ENCODE measurements around the gene TPCN1.
A peak's percentile ranks its signal among the peaks of the same experiment; 100 is the strongest.

Gene TPCN1

DNA sequence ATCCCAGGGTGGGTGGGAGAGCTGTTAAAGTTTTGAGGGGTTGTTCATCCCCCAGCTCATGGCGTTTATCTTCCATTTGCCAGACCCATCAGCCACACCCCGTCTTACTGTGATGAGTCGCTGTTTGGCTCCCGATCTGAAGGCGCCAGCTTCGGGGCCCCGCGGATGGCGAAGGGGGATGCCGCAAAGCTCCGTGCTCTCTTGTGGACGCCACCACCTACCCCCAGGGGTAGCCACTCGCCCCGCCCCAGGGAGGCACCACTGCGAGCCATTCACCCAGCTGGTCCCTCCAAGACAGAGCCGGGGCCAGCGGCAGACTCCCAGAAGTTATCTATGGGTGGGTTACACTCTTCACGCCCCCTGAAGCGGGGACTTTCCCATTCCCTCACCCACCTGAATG, 30.0 kb upstream of the TPCN1 start:
- Histone ChIP-seq H3K18ac (ENCODE audit: low read length) (no peak overlapping the region), H3K9ac (ENCODE audit: low read depth, low read length, poor library complexity) (no peak overlapping the region), H3K27me3 (ENCODE audit: control insufficient read depth in 3 of 3, insufficient read depth in 3 of 3, low read depth in 1 of 3, low read length in 3 of 3) (no peaks in the 10 kb centered on the region), H3K4me3 (ENCODE audit: low read length in 2 of 2) (no peak overlapping the region), H3K4me1 (ENCODE audit: control insufficient read depth in 2 of 2, insufficient read depth in 1 of 2, low read depth in 1 of 2, low read length in 2 of 2) (peaks cover 3 to 14% of the 10 kb centered on the region in 2 donors), H3K36me3 (replicated peaks in 1 of 2; ENCODE audit: control insufficient read depth in 2 of 2, insufficient read depth in 2 of 2, low read length in 2 of 2) (peaks cover 15 to 44% of the 10 kb centered on the region in 2 donors), H2AFZ (ENCODE audit: low read length) (peak overlapping the region; percentile 24), H3K14ac (ENCODE audit: low read length) (no peak overlapping the region), H3K79me1 (ENCODE audit: low read depth, low read length) (peaks cover 3% of the 10 kb centered on the region), H3K23ac (ENCODE audit: low read depth, low read length, poor library complexity) (no peak overlapping the region), H2AK5ac (ENCODE audit: low read depth, low read length) (no peak overlapping the region), H2BK5ac (ENCODE audit: low read length) (no peak overlapping the region), H3K9me3 (replicated peaks in 1 of 2; ENCODE audit: control insufficient read depth in 2 of 2, insufficient read depth in 1 of 2, low read depth in 1 of 2, low read length in 2 of 2) (no peaks in the 10 kb centered on the region), H4K8ac (ENCODE audit: low read depth, low read length) (no peak overlapping the region), H4K91ac (ENCODE audit: low read depth, low read length, poor library complexity) (no peak overlapping the region), H2BK15ac (ENCODE audit: low read length) (no peak overlapping the region), H3K4ac (ENCODE audit: low read length) (no peak overlapping the region), H3K4me2 (ENCODE audit: insufficient read depth, low read length, poor library complexity, severe bottlenecking) (no peak overlapping the region), H3K27ac (replicated peaks; ENCODE audit: low read length) (no peak overlapping the region), H2BK120ac (ENCODE audit: low read depth, low read length) (no peak overlapping the region), H2BK12ac (ENCODE audit: low read length) (no peak overlapping the region)
- WGBS, 2 donors (ENCODE audit: extremely low coverage in 2 of 2, insufficient read length in 2 of 2, insufficient replicate concordance in 1 of 2) = no CpG with 5 or more reads among the region's 19 CpGs
- DNase-seq (ENCODE audit: low spot score) = no peak

- Histone ChIP-seq H2BK5ac (ENCODE audit: low read length) (no peak overlapping the region), H2BK12ac (ENCODE audit: low read length) (no peak overlapping the region), H2AK5ac (ENCODE audit: low read depth, low read length) (no peak overlapping the region), H3K4ac (ENCODE audit: low read length) (no peak overlapping the region), H2BK120ac (ENCODE audit: low read depth, low read length) (no peak overlapping the region), H4K91ac (ENCODE audit: low read depth, low read length, poor library complexity) (no peak overlapping the region), H3K9me3 (replicated peaks in 1 of 2; ENCODE audit: control insufficient read depth in 2 of 2, insufficient read depth in 1 of 2, low read depth in 1 of 2, low read length in 2 of 2) (no peaks in the 10 kb centered on the region), H3K23ac (ENCODE audit: low read depth, low read length, poor library complexity) (no peak overlapping the region), H3K18ac (ENCODE audit: low read length) (peak overlapping the region; percentile 19), H3K9ac (ENCODE audit: low read depth, low read length, poor library complexity) (no peak overlapping the region), H2BK15ac (ENCODE audit: low read length) (no peak overlapping the region), H3K36me3 (replicated peaks in 1 of 2; ENCODE audit: control insufficient read depth in 2 of 2, insufficient read depth in 2 of 2, low read length in 2 of 2) (peaks cover 13 to 23% of the 10 kb centered on the region in 2 donors), H3K4me2 (ENCODE audit: insufficient read depth, low read length, poor library complexity, severe bottlenecking) (no peak overlapping the region), H4K8ac (ENCODE audit: low read depth, low read length) (no peak overlapping the region), H2AFZ (ENCODE audit: low read length) (no peak overlapping the region), H3K79me1 (ENCODE audit: low read depth, low read length) (no peaks in the 10 kb centered on the region), H3K4me3 (ENCODE audit: low read length in 2 of 2) (no peak overlapping the region), H3K27ac (replicated peaks; ENCODE audit: low read length) (no peak overlapping the region), H3K4me1 (ENCODE audit: control insufficient read depth in 2 of 2, insufficient read depth in 1 of 2, low read depth in 1 of 2, low read length in 2 of 2) (peaks cover 4 to 9% of the 10 kb centered on the region in 2 donors), H3K27me3 (ENCODE audit: control insufficient read depth in 3 of 3, insufficient read depth in 3 of 3, low read depth in 1 of 3, low read length in 3 of 3) (no peaks in the 10 kb centered on the region), H3K14ac (ENCODE audit: low read length) (no peak overlapping the region)
- no peak for DNase-seq (ENCODE audit: low spot score)
- WGBS, 2 donors (ENCODE audit: extremely low coverage in 2 of 2, insufficient read length in 2 of 2, insufficient replicate concordance in 1 of 2) = no CpG with 5 or more reads among the region's 4 CpGs
Observed at GRCh38 chr12:113194971-113195391, 26.3 kb upstream of the TPCN1 start.

- Histone ChIP-seq H3K18ac (ENCODE audit: low read length) (no peak overlapping the region), H3K14ac (ENCODE audit: low read length) (no peak overlapping the region), H3K4me2 (ENCODE audit: insufficient read depth, low read length, poor library complexity, severe bottlenecking) (no peak overlapping the region), H3K23ac (ENCODE audit: low read depth, low read length, poor library complexity) (no peak overlapping the region), H3K4me3 (ENCODE audit: low read length in 2 of 2) (no peak overlapping the region), H2AFZ (ENCODE audit: low read length) (no peak overlapping the region), H3K4ac (ENCODE audit: low read length) (no peak overlapping the region), H3K36me3 (replicated peaks in 1 of 2; ENCODE audit: control insufficient read depth in 2 of 2, insufficient read depth in 2 of 2, low read length in 2 of 2) (peaks cover 11 to 23% of the 10 kb centered on the region in 2 donors), H2BK5ac (ENCODE audit: low read length) (no peak overlapping the region), H2AK5ac (ENCODE audit: low read depth, low read length) (no peak overlapping the region), H3K4me1 (ENCODE audit: control insufficient read depth in 2 of 2, insufficient read depth in 1 of 2, low read depth in 1 of 2, low read length in 2 of 2) (peaks cover 4 to 9% of the 10 kb centered on the region in 2 donors), H3K9me3 (replicated peaks in 1 of 2; ENCODE audit: control insufficient read depth in 2 of 2, insufficient read depth in 1 of 2, low read depth in 1 of 2, low read length in 2 of 2) (no peaks in the 10 kb centered on the region), H3K9ac (ENCODE audit: low read depth, low read length, poor library complexity) (no peak overlapping the region), H4K8ac (ENCODE audit: low read depth, low read length) (no peak overlapping the region), H3K79me1 (ENCODE audit: low read depth, low read length) (no peaks in the 10 kb centered on the region), H3K27me3 (ENCODE audit: control insufficient read depth in 3 of 3, insufficient read depth in 3 of 3, low read depth in 1 of 3, low read length in 3 of 3) (no peaks in the 10 kb centered on the region), H2BK12ac (ENCODE audit: low read length) (no peak overlapping the region), H3K27ac (replicated peaks; ENCODE audit: low read length) (no peak overlapping the region), H2BK15ac (ENCODE audit: low read length) (no peak overlapping the region), H4K91ac (ENCODE audit: low read depth, low read length, poor library complexity) (no peak overlapping the region), H2BK120ac (ENCODE audit: low read depth, low read length) (no peak overlapping the region)
- WGBS, 2 donors (ENCODE audit: extremely low coverage in 2 of 2, insufficient read length in 2 of 2, insufficient replicate concordance in 1 of 2) = no CpG with 5 or more reads among the region's 13 CpGs
- DNase-seq (ENCODE audit: low spot score) = no peak
Observed at GRCh38 chr12:113195598-113195997, 25.7 kb upstream of the TPCN1 start.

- DNase-seq (ENCODE audit: low spot score) = no peak
Observed at GRCh38 chr12:113196582-113196981, 24.7 kb upstream of the TPCN1 start.

More at GRCh38 chr12:113196582-113196981, 24.7 kb upstream of the TPCN1 start:
- Histone ChIP-seq H3K4me2 (ENCODE audit: insufficient read depth, low read length, poor library complexity, severe bottlenecking) (no peak overlapping the region), H3K4ac (ENCODE audit: low read length) (no peak overlapping the region), H3K4me1 (ENCODE audit: control insufficient read depth in 2 of 2, insufficient read depth in 1 of 2, low read depth in 1 of 2, low read length in 2 of 2) (peaks cover 4 to 9% of the 10 kb centered on the region in 2 donors), H4K91ac (ENCODE audit: low read depth, low read length, poor library complexity) (no peak overlapping the region), H3K4me3 (ENCODE audit: low read length in 2 of 2) (no peak overlapping the region), H3K27me3 (ENCODE audit: control insufficient read depth in 3 of 3, insufficient read depth in 3 of 3, low read depth in 1 of 3, low read length in 3 of 3) (no peaks in the 10 kb centered on the region), H2BK12ac (ENCODE audit: low read length) (no peak overlapping the region), H2BK15ac (ENCODE audit: low read length) (no peak overlapping the region), H3K14ac (ENCODE audit: low read length) (no peak overlapping the region), H4K8ac (ENCODE audit: low read depth, low read length) (no peak overlapping the region), H3K18ac (ENCODE audit: low read length) (no peak overlapping the region), H3K9ac (ENCODE audit: low read depth, low read length, poor library complexity) (no peak overlapping the region), H3K9me3 (replicated peaks in 1 of 2; ENCODE audit: control insufficient read depth in 2 of 2, insufficient read depth in 1 of 2, low read depth in 1 of 2, low read length in 2 of 2) (no peaks in the 10 kb centered on the region), H3K79me1 (ENCODE audit: low read depth, low read length) (no peaks in the 10 kb centered on the region), H2BK5ac (ENCODE audit: low read length) (no peak overlapping the region), H2AFZ (ENCODE audit: low read length) (no peak overlapping the region), H2AK5ac (ENCODE audit: low read depth, low read length) (no peak overlapping the region), H3K27ac (replicated peaks; ENCODE audit: low read length) (no peak overlapping the region), H3K23ac (ENCODE audit: low read depth, low read length, poor library complexity) (no peak overlapping the region), H2BK120ac (ENCODE audit: low read depth, low read length) (no peak overlapping the region), H3K36me3 (replicated peaks in 1 of 2; ENCODE audit: control insufficient read depth in 2 of 2, insufficient read depth in 2 of 2, low read length in 2 of 2) (peaks cover 8 to 14% of the 10 kb centered on the region in 2 donors)
- no CpG with 5 or more reads among the region's 7 CpGs for WGBS, 2 donors (ENCODE audit: extremely low coverage in 2 of 2, insufficient read length in 2 of 2, insufficient replicate concordance in 1 of 2)
